Nephron progenitor cell (in vitro differentiated cells): ENCODE results near the gene LMF1.

Source experiments
- DNase-seq: peaks from one replicate; pipeline ENCODE4 v3.0.0; 2021
- H3K27ac Mint-ChIP-seq: 2 replicates; pipeline ENCODE4 v1.8.0; 2021; ENCODE audit warnings: mild to moderate bottlenecking, moderate library complexity, mixed read lengths
- H3K27me3 Mint-ChIP-seq: 2 replicates; pipeline ENCODE4 v1.8.0; 2021; ENCODE audit warnings: mild to moderate bottlenecking, low read depth, mixed read lengths; ENCODE audit not compliant: poor library complexity
- H3K36me3 Mint-ChIP-seq: 2 replicates; pipeline ENCODE4 v1.8.0; 2021; ENCODE audit warnings: low read depth, mixed read lengths
- H3K4me1 Mint-ChIP-seq: 2 replicates; pipeline ENCODE4 v1.8.0; 2021; ENCODE audit warnings: mixed read lengths
- H3K4me3 Mint-ChIP-seq: 2 replicates; pipeline ENCODE4 v1.8.0; 2021; ENCODE audit warnings: mild to moderate bottlenecking, moderate library complexity, mixed read lengths
- H3K9me3 Mint-ChIP-seq: 2 replicates; pipeline ENCODE4 v1.8.0; 2021; ENCODE audit warnings: mild to moderate bottlenecking, moderate library complexity, mixed read lengths
- CTCF ChIP-seq: fragments of 200-600 bp; sonication (generic); IDR thresholded peaks from 2 replicates; pipeline ENCODE4 v1.5.0; 2021; ENCODE audit warnings: antibody characterized with exemption

LMF1 gene

GRCh38 chr16:830871-831570 is 139.8 kb downstream of the LMF1 start:
- peaks cover 9% of the 10 kb centered on the region for H3K27me3 Mint-ChIP-seq
- no peak overlapping the region for H3K27ac Mint-ChIP-seq

GRCh38 chr16:830107-830870 is 140.5 kb downstream of the LMF1 start:
- H3K9me3 Mint-ChIP-seq: peaks cover 13% of the 10 kb centered on the region
- no peak for TF ChIP-seq CTCF
- H3K4me3 Mint-ChIP-seq: no peak overlapping the region
- peaks cover 6% of the 10 kb centered on the region for H3K36me3 Mint-ChIP-seq
- H3K4me1 Mint-ChIP-seq: peaks cover 22% of the 10 kb centered on the region
- no peak overlapping the region for H3K27ac Mint-ChIP-seq
- DNase-seq: no peak
- H3K27me3 Mint-ChIP-seq: peaks cover 9% of the 10 kb centered on the region

More at GRCh38 chr16:830871-831570, 139.8 kb downstream of the LMF1 start:
- Mint-ChIP-seq H3K4me3 (no peak overlapping the region), H3K36me3 (peaks cover 6% of the 10 kb centered on the region), H3K9me3 (peaks cover 19% of the 10 kb centered on the region), H3K4me1 (peaks cover 15% of the 10 kb centered on the region)
- no peak for TF ChIP-seq CTCF
- no peak for DNase-seq

- Mint-ChIP-seq H3K4me3 (no peak overlapping the region), H3K4me1 (peaks cover 22% of the 10 kb centered on the region), H3K27ac (no peak overlapping the region), H3K9me3 (peaks cover 2% of the 10 kb centered on the region), H3K27me3 (peaks cover 4% of the 10 kb centered on the region), H3K36me3 (no peaks in the 10 kb centered on the region)
- DNase-seq: no peak
- no peak for TF ChIP-seq CTCF
Measured at GRCh38 chr16:828891-829290, 141.9 kb downstream of the LMF1 start.

GRCh38 chr16:827513-827912 is 143.3 kb downstream of the LMF1 start:
- Mint-ChIP-seq H3K4me1 (peaks cover 22% of the 10 kb centered on the region), H3K27ac (no peak overlapping the region), H3K27me3 (peaks cover 5% of the 10 kb centered on the region), H3K36me3 (no peaks in the 10 kb centered on the region), H3K9me3 (peaks cover 8% of the 10 kb centered on the region), H3K4me3 (no peak overlapping the region)
- no peak for TF ChIP-seq CTCF
- DNase-seq: no peak

- no peaks in the 10 kb centered on the region for H3K36me3 Mint-ChIP-seq
- H3K4me3 Mint-ChIP-seq: no peak overlapping the region
- TF ChIP-seq CTCF: no peak
- H3K4me1 Mint-ChIP-seq: peaks cover 26% of the 10 kb centered on the region
- peaks cover 8% of the 10 kb centered on the region for H3K27me3 Mint-ChIP-seq
- DNase-seq: no peak
- peaks cover 8% of the 10 kb centered on the region for H3K9me3 Mint-ChIP-seq
- H3K27ac Mint-ChIP-seq: peak overlapping the region; percentile 91
Measured at GRCh38 chr16:825341-826061, 145.3 kb downstream of the LMF1 start.
